Measurements from ENCODE around the gene ATP2A2.
A peak's percentile ranks its signal among the peaks of the same experiment; 100 is the strongest.

ATP2A2 gene

GRCh38 chr12:110304061-110304551 lies 23.1 kb downstream of the ATP2A2 start:
- H3K4me3 ChIP-seq, result no peak overlapping the region
- H3K9ac ChIP-seq, result no peak overlapping the region
- H3K36me3 ChIP-seq, result peaks cover 95 to 100% (median 98%) of the 10 kb centered on the region in 11 experiments
- H4K20me1 ChIP-seq, result peaks cover 95 to 100% (median 98%) of the 10 kb centered on the region in 11 experiments
- no peak overlapping the region; a peak in 3 of 22 replicates for H3K27ac ChIP-seq
- no peaks in the 10 kb centered on the region for H3K27me3 ChIP-seq
- TF ChIP-seq Cebpa-rat (IDR thresholded peaks at IDR 0.05), result no peak
- H3K4me2 ChIP-seq, result peak overlapping the region; percentile 0 to 80 (median 50); a peak in 19 of 22 replicates
- H3K4me1 ChIP-seq, result peaks cover 11 to 66% (median 21%) of the 10 kb centered on the region in 10 experiments
- no peaks in the 10 kb centered on the region for H3K9me3 ChIP-seq (replicated peaks in 1 of 11)

- peaks cover 89 to 100% (median 98%) of the 10 kb centered on the region in 11 experiments for H3K36me3 ChIP-seq
- H3K27me3 ChIP-seq, result no peaks in the 10 kb centered on the region
- no peak overlapping the region for H3K4me3 ChIP-seq
- no peak overlapping the region for H3K9ac ChIP-seq
- H3K27ac ChIP-seq, result no peak overlapping the region
- peaks cover 27 to 74% (median 40%) of the 10 kb centered on the region in 10 experiments for H3K4me1 ChIP-seq
- no peaks in the 10 kb centered on the region for H3K9me3 ChIP-seq (replicated peaks in 1 of 11)
- peaks cover 83 to 100% (median 100%) of the 10 kb centered on the region in 11 experiments for H4K20me1 ChIP-seq
- TF ChIP-seq Cebpa-rat (IDR thresholded peaks at IDR 0.05), result no peak
- H3K4me2 ChIP-seq, result peak overlapping the region in 3 of 11 experiments; percentile 12 to 27 (median 26); a peak in 2 of 22 replicates
Observed at GRCh38 chr12:110307372-110307771, 26.3 kb downstream of the ATP2A2 start.

GRCh38 chr12:110310763-110311162 lies 29.7 kb downstream of the ATP2A2 start:
- Histone ChIP-seq H3K36me3 (peaks cover 56 to 100% (median 89%) of the 10 kb centered on the region in 11 experiments), H3K27me3 (no peaks in the 10 kb centered on the region), H3K4me3 (no peak overlapping the region), H3K4me2 (peak overlapping the region in 3 of 11 experiments; percentile 78 to 81 (median 80); a peak in 4 of 22 replicates), H3K9me3 (replicated peaks in 1 of 11) (no peaks in the 10 kb centered on the region), H3K27ac (peak overlapping the region in 2 of 11 experiments; percentile 17 to 34; a peak in 2 of 22 replicates), H3K9ac (no peak overlapping the region), H4K20me1 (peaks cover 52 to 100% (median 99%) of the 10 kb centered on the region in 11 experiments), H3K4me1 (peaks cover 30 to 78% (median 55%) of the 10 kb centered on the region in 10 experiments)
- TF ChIP-seq Cebpa-rat (IDR thresholded peaks at IDR 0.05), result no peak

- Histone ChIP-seq H3K9me3 (replicated peaks in 1 of 11) (no peaks in the 10 kb centered on the region), H3K36me3 (peaks cover 45 to 100% (median 89%) of the 10 kb centered on the region in 11 experiments), H3K27ac (peak overlapping the region in 10 of 11 experiments; percentile 0 to 79 (median 69); a peak in 15 of 22 replicates), H3K4me1 (peaks cover 30 to 86% (median 66%) of the 10 kb centered on the region in 10 experiments), H3K4me3 (no peak overlapping the region; a peak in 1 of 20 replicates), H4K20me1 (peaks cover 52 to 100% (median 99%) of the 10 kb centered on the region in 11 experiments), H3K27me3 (no peaks in the 10 kb centered on the region), H3K4me2 (peak overlapping the region; percentile 41 to 81 (median 63); a peak in 21 of 22 replicates), H3K9ac (peak overlapping the region in 4 of 11 experiments; percentile 0 to 36 (median 2); a peak in 3 of 22 replicates)
- TF ChIP-seq Cebpa-rat (IDR thresholded peaks at IDR 0.05), result no peak
Observed at GRCh38 chr12:110311903-110312302, 30.9 kb downstream of the ATP2A2 start.

GRCh38 chr12:110312581-110313360 lies 31.7 kb downstream of the ATP2A2 start:
- Histone ChIP-seq H3K9me3 (replicated peaks in 1 of 11) (no peaks in the 10 kb centered on the region), H3K36me3 (peaks cover 41 to 100% (median 89%) of the 10 kb centered on the region in 11 experiments), H3K27ac (peak overlapping the region; percentile 9 to 79 (median 68); a peak in 19 of 22 replicates), H3K27me3 (no peaks in the 10 kb centered on the region), H4K20me1 (peaks cover 51 to 100% (median 99%) of the 10 kb centered on the region in 11 experiments; a peak in 21 of 22 replicates), H3K9ac (peak overlapping the region in 7 of 11 experiments; percentile 0 to 61 (median 21); a peak in 6 of 22 replicates), H3K4me1 (peaks cover 30 to 86% (median 71%) of the 10 kb centered on the region in 10 experiments), H3K4me2 (peak overlapping the region; percentile 41 to 81 (median 63); a peak in 21 of 22 replicates), H3K4me3 (peak overlapping the region in 2 of 10 experiments; percentile 7 to 16; a peak in 1 of 20 replicates)
- TF ChIP-seq Cebpa-rat (IDR thresholded peaks at IDR 0.05), result peak in 8 of 11 experiments; percentile 10 to 78 (median 40); a peak in 10 of 22 replicates

- Histone ChIP-seq H3K36me3 (peaks cover 42 to 100% (median 89%) of the 10 kb centered on the region in 11 experiments), H3K4me3 (peak overlapping the region in 4 of 10 experiments; percentile 4 to 39 (median 16); a peak in 4 of 20 replicates), H3K27ac (peak overlapping the region in 10 of 11 experiments; percentile 50 to 79 (median 69); a peak in 18 of 22 replicates), H3K4me1 (peaks cover 30 to 86% (median 71%) of the 10 kb centered on the region in 10 experiments), H3K9me3 (replicated peaks in 1 of 11) (no peaks in the 10 kb centered on the region), H3K9ac (peak overlapping the region in 8 of 11 experiments; percentile 16 to 61 (median 48); a peak in 11 of 22 replicates), H4K20me1 (peaks cover 46 to 100% (median 99%) of the 10 kb centered on the region in 11 experiments; a peak in 21 of 22 replicates), H3K27me3 (no peaks in the 10 kb centered on the region), H3K4me2 (peak overlapping the region in 10 of 11 experiments; percentile 50 to 81 (median 68); a peak in 19 of 22 replicates)
- TF ChIP-seq Cebpa-rat (IDR thresholded peaks at IDR 0.05), result peak in 2 of 11 experiments; percentile 15 to 35; a peak in 1 of 22 replicates
Observed at GRCh38 chr12:110314308-110314707, 33.3 kb downstream of the ATP2A2 start.

- Histone ChIP-seq H3K4me2 (peak overlapping the region in 9 of 11 experiments; percentile 14 to 81 (median 58); a peak in 19 of 22 replicates), H3K4me3 (no peak overlapping the region; a peak in 1 of 20 replicates), H3K9ac (peak overlapping the region in 3 of 11 experiments; percentile 3 to 28 (median 17); a peak in 4 of 22 replicates), H3K36me3 (peaks cover 35 to 100% (median 86%) of the 10 kb centered on the region in 11 experiments), H3K27me3 (no peaks in the 10 kb centered on the region), H3K9me3 (replicated peaks in 1 of 11) (no peaks in the 10 kb centered on the region), H3K27ac (peak overlapping the region in 9 of 11 experiments; percentile 24 to 79 (median 48); a peak in 16 of 22 replicates), H3K4me1 (peaks cover 16 to 62% (median 56%) of the 10 kb centered on the region in 10 experiments), H4K20me1 (peaks cover 49 to 100% (median 98%) of the 10 kb centered on the region in 11 experiments)
- peak in 1 of 11 experiments; percentile 28; a peak in 1 of 22 replicates for TF ChIP-seq Cebpa-rat (IDR thresholded peaks at IDR 0.05)
Observed at GRCh38 chr12:110316861-110317260, 35.8 kb downstream of the ATP2A2 start.

GRCh38 chr12:110317911-110318310 lies 36.9 kb downstream of the ATP2A2 start:
- no peak overlapping the region for H3K9ac ChIP-seq
- no peak for TF ChIP-seq Cebpa-rat (IDR thresholded peaks at IDR 0.05)
- H4K20me1 ChIP-seq, result peaks cover 54 to 100% (median 98%) of the 10 kb centered on the region in 11 experiments
- 0 out of 22 replicates have a peak overlapping the region, but pooled peaks of 1 of the 11 experiments have one; percentile 78 for H3K4me2 ChIP-seq
- H3K4me3 ChIP-seq, result no peak overlapping the region
- peaks cover 46 to 100% (median 88%) of the 10 kb centered on the region in 11 experiments for H3K36me3 ChIP-seq
- H3K9me3 ChIP-seq (replicated peaks in 1 of 11), result no peaks in the 10 kb centered on the region
- peaks cover 5 to 52% (median 46%) of the 10 kb centered on the region in 10 experiments for H3K4me1 ChIP-seq
- no peaks in the 10 kb centered on the region for H3K27me3 ChIP-seq
- no peak overlapping the region; a peak in 1 of 22 replicates for H3K27ac ChIP-seq

Data from BLaER1 treated with 17β-estradiol and CSF1 and Interleukin-3, amounts not matched to agents 10 nM and 100 nM (cell line).